ENCODE measurements around the gene CHAMP1. TPM values are rescaled to one million over a fixed set of nuclear protein-coding genes. Genes with fewer than 3 reads are reported as not detected.

CHAMP1 gene, protein sequence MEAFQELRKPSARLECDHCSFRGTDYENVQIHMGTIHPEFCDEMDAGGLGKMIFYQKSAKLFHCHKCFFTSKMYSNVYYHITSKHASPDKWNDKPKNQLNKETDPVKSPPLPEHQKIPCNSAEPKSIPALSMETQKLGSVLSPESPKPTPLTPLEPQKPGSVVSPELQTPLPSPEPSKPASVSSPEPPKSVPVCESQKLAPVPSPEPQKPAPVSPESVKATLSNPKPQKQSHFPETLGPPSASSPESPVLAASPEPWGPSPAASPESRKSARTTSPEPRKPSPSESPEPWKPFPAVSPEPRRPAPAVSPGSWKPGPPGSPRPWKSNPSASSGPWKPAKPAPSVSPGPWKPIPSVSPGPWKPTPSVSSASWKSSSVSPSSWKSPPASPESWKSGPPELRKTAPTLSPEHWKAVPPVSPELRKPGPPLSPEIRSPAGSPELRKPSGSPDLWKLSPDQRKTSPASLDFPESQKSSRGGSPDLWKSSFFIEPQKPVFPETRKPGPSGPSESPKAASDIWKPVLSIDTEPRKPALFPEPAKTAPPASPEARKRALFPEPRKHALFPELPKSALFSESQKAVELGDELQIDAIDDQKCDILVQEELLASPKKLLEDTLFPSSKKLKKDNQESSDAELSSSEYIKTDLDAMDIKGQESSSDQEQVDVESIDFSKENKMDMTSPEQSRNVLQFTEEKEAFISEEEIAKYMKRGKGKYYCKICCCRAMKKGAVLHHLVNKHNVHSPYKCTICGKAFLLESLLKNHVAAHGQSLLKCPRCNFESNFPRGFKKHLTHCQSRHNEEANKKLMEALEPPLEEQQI
- 18.8 TPM for total RNA-seq
- long read RNA-seq, full-length matches to known transcripts, result 1 of 1 reads
- long read RNA-seq, partial matches to known transcripts, result 0 of 1 reads
- long read RNA-seq, other reads (novel, unspliced or antisense), result 0 of 1 reads

DNA sequence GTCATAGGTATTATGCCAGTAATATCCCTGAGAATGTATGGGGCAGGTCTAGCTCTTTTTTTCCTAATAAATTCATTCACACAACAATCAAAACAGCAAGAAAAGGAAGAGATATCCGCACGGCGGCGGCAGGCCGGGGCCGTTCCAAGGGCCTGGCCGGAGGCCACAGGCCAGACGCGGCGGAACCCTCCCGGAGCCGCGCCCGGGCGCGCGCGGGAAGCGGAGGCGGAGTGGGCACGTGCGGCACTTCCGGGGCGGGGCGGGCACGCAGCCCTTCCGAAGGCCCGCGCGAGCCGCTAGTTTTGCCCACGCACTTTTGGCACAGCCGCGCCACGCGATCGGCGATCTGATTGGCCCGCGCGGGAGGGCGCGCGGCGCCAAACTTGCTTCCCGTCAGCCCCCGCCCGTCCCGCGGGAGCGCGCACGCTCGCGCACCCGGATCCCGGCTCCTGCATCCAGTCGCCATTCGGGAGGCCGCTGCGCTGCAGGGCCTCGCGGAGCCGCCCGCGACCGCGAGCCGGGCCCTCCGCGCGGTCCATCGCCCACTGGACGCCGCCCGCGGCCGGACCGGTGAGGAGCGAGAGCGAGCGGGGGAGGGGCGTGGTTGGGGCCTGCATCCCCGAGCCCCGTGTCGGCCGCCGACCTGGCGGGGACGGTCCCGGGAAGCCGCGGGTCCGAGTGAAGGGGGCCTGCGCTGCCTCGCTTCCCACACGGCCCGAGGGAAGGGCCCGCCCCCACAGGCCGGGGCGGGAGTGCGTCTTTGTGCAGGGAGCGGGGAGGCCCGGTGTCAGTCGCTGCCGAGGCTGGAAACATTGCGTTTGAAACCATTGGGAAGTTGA lies at the start of gene CHAMP1:
CHAMP1 (plus strand) TSS at position 430 of the 839 bp plus-strand sequence. CDS start 9,340 bp downstream, outside the sequence.
- DNase-seq (ENCODE audit: low spot score), result peak; percentile 99

DNA sequence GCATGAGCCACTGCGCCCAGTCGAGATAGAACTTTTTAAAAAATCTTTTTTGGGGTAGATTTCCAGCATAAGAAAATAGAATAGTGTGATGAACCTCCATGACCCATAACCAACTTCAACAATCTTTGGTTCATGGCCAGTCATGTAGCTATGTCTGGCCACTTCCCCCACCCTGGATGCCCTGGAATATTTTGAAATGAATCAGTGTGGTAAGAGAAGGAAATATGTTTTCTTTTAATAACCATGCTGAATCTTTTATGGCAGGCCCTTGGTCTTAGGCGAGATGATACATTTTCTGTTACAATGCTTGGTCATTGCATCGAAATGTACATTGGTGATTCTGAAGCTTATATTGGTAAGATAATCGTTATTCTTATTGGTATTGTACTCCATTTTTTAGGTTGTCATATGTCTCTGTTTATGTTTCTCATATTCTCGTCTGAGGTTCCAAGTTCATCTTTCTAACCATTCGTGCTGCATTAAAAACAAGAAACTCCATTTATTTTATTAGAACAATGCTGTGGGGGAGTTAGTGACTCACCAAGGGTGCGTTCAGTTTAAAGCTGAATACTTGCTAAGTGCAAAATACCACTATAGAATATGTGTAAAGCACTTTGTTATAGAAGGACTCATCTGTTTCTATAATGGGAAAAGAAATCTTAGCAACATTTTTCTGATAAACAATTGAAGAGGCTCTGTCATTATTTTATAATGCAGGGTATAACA lies 49.3 kb upstream of the CHAMP1 start:
- no peak for DNase-seq (ENCODE audit: low spot score)

DNA sequence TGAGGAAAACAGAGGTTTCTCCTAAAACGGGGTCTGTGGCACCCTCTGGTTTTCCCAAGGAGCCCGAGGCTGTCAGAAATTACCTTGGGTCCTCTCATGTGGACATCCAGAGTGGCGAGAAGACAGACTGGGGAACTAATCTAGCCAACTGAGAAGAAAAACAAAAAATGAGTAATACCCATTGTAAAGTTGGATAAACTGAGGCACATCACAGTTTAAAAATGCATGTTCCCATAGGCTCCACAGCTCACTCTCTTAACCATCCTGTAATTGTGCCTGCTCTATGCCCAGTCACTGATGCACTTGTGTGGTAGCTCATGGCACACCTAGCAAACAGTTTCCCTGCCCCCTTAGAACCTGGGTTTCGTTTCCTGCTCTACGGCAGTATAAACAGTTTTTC lies 48.1 kb upstream of the CHAMP1 start:
- DNase-seq (ENCODE audit: low spot score), result no peak

DNA sequence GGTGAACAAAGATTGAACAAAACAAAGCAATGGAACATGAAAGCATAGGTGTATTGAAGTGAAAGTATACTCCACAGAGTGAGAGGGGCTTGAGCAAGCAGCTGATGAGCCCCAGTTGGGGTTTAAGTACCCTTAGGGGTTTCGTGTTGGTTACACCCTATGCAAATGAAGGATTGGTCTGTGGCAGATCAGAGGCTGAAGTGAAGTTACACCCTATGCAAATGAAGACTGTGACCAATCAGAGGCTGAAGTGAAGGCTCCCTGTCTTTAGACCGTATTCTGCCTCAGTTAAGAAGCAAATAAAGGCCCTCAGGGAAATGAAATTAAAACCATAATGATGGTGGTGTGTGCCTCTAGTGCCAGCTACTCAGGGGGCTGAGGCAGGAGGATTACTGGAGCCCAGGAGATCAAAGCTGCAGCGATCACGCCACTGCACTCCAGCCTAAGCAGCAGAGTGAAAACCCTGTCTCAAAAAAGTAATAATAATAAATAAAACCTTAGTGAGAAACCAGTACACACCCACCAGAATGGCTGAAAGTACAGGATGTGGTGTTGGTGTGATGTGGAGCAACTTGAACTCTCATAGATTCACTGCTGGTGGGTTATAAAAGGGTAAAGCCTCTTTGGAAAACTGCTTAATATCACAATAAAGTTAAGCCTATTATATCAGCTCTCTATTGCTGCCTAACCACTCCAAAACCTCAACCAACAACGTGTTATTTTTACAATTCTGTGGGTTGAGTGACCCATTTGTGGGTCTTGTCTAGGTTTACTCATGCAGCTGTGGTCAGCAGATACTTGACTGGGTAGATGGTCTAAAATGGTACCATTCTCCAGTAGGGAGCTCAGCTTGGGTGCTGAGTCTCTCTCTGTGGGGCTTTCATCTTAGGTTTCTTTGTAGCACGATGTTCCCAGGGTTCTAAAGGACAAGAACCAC lies 45.7 kb upstream of the CHAMP1 start:
- DNase-seq (ENCODE audit: low spot score), result no peak

DNA sequence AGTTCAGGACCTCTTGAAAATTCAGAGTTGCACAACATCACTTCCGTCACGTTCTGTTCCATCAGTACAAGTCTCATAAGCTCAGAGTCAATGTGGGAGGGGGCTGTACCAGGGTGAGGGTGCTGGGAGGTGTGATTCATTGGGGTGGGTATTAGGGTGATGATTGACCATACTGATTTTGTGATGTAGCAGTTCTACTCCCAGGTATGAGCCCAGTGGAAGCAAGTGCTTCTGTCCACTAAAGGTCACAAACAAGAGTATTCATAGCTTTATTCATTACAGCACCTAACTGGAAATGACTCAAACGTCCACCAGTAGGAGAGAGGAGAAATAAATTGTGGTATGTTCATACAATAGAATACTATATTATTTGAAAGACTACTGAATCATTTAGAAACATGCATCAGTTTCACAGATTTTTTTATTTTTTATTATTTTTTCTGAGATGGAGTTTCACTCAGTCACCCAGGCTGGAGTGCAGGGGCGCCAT lies 45.0 kb upstream of the CHAMP1 start:
- no peak for DNase-seq (ENCODE audit: low spot score)

DNA sequence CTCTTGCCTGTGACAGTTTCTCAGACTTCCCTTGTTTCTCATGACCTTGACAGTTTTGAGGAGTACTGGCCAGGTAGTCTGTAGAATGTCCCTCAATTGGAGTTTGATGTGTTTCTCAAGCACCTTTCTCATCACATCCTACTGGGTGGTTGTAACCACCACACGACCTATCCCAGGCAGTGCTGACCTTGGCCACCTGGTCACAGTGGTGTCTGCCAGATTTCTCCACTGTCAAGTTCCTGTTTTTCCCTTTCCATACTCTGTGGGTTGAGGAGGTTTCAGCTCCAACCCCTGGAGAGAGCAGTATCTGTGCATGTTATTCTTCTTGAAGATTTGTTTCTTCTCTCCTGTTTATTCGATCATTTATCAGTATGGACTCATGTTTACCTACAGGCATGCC lies 41.3 kb upstream of the CHAMP1 start:
- DNase-seq (ENCODE audit: low spot score), result no peak

DNA sequence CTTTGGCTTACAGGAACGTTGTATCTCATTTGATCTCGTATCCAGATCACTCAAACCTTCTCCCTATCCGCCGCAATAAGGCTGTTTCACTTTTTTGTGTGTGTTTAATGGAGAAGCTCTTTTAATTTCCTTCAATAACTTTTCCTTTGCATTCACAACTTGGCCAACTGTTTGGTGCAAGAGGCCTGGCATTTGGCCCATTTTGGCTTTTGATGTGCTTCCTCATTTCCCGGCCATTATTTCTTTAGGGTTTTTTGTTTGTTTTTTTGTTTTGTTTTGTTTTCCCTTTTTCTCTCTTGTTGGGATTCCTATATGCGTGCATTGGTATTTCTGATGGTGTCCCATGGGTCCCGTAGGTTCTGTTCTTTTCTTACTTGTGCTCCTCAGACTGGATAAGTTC lies 39.0 kb upstream of the CHAMP1 start:
- no peak for DNase-seq (ENCODE audit: low spot score)

DNA sequence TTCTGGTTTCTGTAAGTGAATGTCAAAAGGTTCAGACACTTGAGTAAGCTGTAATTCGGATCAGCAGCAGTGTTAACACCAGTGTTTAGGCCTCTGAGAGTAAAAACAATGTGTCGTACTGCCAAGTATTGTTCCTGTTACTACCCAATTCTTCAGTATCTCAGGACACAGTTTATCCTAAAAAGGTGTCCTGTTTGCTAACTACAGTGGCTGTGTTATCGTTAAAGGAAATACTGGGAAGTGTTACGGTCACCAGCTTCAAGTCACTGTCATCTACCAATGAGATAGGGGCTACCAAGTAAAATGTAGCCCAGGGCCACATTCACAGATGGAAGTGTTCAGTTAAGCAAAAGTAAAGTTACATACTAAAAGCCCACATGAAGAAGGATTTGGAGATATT lies 35.2 kb upstream of the CHAMP1 start:
- DNase-seq (ENCODE audit: low spot score), result no peak

DNA sequence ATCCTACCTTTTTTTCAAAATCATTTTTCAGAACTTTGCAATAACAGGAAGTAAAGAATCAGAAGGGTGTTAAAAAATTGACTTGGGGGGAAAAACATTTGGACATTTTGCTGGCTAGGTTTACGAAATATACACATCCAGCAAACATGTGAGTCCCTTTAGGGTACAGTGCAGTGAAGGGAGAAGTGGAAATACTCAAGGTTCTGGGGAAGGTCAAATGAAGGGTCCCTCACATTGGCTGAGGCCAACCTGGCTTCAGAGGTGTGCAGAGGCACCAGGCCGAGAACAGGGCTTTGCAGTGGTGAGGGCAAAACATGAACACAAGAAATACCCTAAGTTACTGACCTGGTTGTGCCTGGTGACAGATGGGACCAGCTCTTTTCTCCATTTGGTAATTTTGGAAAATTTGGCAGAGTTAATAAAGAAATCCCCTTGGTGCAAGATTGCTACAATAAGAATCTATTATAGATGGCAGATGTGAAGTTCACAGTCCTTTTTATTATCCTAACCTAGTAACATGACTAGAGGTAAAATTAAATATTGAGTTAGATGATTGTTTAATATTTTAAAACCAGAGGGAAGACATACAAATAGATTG lies 34.4 kb upstream of the CHAMP1 start:
- DNase-seq (ENCODE audit: low spot score), result no peak

DNA sequence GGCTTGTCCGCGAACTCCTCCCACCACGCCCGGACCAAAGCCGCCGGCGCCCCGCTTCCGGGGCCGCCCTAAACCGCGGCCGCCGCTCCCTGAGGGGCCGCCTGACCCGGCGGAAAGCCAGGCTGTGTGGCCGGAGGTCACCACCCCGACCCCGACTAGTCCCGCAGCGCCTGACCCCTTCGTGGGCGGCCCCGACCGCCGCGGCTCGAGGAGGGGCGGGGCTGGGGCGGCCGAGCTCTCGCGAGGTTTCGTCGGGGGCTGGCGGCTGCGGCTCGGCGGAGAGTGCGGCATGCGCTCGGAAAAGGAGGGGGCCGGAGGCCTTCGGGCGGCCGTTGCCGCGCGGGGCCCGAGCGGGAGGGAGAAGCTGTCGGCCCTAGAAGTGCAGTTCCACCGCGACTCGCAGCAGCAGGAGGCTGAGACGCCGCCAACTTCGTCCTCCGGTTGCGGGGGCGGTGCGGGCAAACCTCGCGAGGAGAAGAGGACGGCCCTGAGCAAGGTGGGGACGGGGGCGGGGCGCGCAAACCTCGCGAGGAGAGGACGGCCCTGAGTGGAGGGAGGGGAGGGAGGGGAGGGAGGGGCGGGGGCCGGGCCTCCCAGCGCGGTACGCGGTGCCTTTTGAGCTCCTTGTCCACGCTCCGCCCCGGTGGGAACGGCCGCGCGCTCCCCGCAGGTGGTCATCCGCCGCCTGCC lies 32.8 kb upstream of the CHAMP1 start, which contains the start of gene UPF3A:
UPF3A (plus strand) TSS at position 251 of the 690 bp plus-strand sequence; CDS start at position 290, 39 bp downstream.
- peak; percentile 97 for DNase-seq (ENCODE audit: low spot score)

DNA sequence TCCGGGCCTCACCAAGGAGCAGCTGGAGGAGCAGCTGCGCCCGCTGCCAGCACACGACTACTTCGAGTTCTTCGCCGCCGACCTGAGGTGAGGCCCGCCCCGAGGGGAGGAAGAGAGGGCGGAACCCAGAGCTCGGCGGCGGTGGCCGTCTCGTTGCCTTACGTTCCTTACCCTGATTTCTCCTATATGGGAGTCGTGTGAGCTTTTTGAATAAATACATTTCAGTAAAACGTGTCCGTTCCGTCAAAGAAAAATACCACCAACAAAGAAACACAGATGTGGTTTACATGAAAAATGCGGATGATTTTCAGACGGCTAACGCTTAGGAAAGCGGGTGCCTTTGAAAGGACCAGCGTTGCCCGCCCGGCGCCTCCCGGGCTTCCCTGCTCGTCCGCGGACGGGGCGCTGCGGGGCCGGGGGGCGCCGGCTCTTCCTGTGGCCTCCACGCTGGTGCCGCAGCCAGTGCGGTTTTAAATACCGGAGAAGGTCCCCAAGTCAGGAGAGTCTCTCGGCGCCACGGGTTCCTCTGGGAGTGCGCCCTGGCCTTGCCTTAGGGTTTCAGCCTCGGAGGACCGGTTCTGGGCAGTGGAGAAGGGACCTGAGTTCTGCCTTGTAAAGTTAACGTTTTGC lies 32.1 kb upstream of the CHAMP1 start:
- no peak for DNase-seq (ENCODE audit: low spot score)

DNA sequence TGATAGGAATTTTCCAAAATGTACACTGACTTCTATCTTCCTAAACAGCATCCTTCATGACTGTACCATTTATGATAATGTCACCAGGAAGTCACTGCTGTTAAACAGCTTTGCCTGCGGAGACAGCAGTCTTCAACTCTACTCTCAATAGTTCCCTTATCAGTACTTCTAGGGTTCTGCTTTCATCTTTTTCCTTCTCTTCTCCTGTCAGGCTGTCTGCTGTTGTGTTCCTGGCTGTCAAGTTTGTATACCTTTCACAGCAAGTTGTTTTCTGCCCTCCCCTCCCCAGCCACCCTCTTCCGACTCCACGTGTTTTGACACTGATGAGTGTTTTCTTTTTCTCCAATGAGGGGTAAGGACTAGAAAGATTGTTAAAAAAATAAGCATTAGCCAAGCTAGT lies 30.7 kb upstream of the CHAMP1 start:
- no peak for DNase-seq (ENCODE audit: low spot score)

DNA sequence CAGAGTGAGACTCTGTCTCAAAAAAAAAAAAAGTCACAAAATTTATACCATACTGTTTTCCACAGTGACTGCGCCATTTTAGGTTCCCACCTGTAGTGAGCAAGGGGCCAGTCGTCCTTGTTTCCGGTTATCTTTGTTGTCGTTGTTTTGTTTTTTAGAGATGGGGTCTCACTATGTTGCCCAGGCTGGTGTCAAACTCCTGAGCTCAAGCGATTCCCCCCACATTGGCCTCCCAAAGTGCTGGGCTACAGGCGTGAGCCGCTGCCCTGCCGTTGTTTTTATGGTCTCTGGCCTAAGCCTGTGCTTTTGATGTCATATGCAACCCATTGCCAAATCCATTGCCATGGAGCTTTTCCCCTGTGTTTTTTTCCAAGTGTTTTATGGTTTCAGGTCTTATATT lies 29.6 kb upstream of the CHAMP1 start:
- no peak for DNase-seq (ENCODE audit: low spot score)

DNA sequence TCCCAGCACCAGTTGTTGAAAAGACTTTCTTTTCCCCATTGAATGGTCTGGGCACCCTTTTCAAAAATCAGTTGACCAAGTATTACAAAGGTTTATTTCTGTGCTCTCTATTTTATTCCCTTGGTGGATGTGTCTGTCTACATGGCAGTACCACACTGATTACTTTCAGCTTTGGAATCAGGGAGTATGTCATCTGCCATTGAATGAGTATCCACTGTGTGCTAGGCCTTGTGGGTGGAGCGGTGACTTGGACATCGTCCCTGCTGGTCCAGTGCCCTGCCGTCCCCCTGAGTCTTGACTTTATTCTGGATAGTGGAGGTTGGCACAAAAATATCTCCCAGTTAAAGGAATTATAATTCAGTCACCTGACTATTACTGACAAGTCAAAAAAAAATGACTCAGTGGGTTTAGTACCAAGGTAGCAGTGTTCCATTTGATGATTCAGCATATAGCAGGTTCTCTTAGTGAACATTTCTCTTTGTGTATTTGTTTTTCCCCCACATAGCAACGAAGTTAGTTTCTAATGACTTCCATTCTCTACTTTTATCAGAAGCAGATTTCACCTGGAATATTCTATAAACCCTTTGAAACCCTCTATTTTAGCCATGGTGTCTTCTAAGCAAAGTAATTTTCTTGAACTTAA lies 29.0 kb upstream of the CHAMP1 start:
- DNase-seq (ENCODE audit: low spot score), result no peak

DNA sequence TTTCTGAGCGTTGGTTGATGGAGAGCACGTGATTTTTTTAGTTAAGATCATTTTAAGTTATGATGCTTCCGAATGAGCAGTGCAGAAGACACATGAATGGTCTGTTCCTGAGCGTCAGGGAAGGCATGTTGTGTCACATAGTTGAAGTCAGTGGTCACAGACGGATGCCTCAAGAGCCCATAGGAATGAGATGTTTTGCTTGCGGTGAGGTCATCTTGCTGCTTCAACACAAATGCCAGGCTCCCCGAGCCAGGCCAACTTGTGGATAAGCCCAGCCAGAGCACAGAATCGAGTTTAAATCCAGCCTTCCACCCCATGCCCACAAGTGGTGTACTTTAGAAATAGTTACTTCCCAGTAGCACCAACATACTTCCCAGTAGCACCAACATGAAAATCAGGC lies 27.5 kb upstream of the CHAMP1 start:
- no peak for DNase-seq (ENCODE audit: low spot score)

DNA sequence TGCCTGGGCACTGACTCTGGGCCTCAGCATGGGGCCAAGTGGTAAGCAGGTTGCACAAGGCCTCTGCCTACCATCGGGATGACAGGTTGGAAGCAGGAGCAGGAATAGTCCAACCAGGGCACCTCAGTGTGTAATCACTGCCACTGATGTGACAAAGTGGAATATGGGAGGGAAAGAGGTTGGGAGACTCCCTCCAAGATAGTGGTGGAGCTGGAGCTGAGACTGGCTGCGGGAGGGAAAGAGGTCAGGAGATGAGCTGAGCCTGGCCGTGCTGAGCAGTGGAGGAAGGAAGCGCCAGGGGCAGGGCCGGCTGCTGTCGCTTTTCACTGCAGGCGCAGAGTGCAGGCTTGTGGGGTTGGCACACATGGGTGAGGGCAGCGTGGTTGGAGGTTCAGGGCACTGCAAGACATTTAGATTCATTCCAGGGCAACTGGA lies 26.1 kb upstream of the CHAMP1 start:
- no peak for DNase-seq (ENCODE audit: low spot score)

DNA sequence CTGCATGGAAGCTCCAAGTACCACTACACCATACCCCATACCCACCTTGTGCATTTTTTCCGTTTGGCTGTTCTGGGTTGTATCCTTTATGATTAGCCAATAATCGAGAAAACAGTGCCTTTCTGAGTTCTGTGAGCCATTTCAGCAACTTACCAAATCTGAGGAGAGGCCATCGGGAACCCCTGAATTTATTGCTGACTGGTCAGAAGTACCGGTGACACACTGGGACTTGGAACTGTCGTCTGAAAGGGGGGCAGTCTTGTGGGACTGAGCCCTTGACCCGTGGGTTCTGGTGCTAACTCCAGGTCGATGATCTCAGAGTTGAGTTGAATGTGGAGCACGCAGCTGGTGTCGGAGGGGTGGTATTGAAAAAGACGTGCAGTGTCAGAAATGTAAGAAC lies 17.9 kb upstream of the CHAMP1 start:
- no peak for DNase-seq (ENCODE audit: low spot score)

Measured in mesenteric fat pad (tissue), 1 donor.